ENCODE measurements around the gene PRR29.
"Not testable (repeated sequence)": the region's sequence is repeated elsewhere in the genome, so short reads cannot be mapped to it uniquely, and the experiment has no call there.

The PRR29 gene

GRCh38 chr17:63998721-63999679 lies 849 bp downstream of the PRR29 start:
- DNase-seq: no peak

DNA sequence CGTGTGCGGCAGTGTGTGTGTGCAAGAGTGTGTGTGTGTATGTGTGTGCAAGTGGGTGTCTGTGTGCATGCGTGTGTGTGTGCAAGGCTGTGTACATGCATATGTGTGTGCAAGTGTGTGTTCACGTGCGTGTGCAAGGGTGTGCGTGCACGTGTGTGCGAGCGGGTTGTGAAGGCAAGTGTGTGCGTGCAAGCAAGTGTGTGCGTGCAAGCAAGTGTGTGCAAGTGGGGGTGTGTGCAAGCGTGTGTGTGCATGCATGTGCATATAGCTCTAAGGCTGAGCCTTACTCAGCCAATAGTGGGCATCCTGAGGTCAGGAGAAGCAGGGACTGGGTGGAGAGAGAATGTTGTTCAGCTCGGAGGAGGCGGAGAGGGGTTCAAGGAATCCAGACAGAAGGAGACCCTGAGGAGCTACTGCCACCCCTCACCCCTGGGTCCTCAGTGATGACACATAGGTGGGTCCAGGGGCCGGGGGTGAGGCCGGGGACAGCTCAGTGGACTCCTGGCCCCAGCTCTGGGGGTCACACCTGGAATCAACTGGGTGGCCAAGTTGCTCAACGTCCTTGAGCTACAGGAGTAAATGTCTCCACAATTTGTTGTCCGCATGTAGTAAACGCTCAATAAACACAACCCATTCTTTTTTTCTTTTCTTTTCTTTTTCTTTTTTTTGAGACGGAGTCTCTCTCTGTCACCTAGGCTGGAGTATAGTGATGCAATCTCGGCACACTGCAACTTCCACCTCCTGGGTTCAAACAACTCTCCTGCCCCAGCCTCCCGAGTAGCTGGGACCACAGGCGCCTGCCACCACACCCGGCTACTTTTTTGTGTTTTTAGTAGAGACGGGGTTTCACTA lies 1.8 kb downstream of the PRR29 start:
- no peak for DNase-seq

- DNase-seq: no peak
Observed at GRCh38 chr17:64001091-64001579, 3.0 kb downstream of the PRR29 start.

DNA sequence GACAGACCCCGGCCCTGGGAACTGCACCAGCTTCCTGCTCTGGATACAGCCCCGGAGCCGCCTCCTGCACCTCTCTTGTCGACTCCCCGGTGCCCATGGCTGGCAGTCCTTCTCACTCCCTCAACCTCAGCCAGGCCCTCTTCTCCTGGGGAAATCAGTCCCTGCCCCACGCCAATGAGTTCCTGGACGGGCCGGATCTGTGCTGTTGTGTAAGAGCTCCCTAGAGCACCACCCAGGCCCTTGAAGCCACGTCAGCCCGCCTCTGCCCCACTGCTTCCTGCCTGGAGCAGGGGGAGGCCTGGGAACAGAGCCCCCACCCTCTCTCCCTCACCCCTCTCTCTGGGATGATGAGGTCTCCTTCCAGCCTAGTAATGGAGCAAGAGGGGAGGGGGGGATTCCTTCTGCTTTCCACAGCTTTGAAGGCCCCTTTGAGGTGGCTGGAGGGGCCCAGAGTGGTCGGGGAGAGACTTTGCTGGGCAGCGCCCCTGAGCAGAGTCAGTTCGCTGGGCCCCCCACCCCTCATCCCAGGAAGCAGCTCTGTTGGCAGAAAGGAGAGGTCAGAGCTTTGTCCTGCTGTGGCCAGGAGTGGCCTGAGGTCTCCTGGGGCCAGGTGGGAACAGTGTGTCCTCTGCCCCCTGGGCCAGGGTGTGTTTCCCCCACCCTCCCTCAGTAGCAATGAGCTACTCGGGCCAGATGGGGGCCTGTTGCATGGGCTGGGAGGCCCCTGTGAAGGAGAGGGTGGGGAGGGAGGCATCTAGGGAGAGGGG lies 3.8 kb downstream of the PRR29 start:
- no peak for DNase-seq

- DNase-seq: no peak
Observed at GRCh38 chr17:64002658-64003525, 4.7 kb downstream of the PRR29 start.

DNA sequence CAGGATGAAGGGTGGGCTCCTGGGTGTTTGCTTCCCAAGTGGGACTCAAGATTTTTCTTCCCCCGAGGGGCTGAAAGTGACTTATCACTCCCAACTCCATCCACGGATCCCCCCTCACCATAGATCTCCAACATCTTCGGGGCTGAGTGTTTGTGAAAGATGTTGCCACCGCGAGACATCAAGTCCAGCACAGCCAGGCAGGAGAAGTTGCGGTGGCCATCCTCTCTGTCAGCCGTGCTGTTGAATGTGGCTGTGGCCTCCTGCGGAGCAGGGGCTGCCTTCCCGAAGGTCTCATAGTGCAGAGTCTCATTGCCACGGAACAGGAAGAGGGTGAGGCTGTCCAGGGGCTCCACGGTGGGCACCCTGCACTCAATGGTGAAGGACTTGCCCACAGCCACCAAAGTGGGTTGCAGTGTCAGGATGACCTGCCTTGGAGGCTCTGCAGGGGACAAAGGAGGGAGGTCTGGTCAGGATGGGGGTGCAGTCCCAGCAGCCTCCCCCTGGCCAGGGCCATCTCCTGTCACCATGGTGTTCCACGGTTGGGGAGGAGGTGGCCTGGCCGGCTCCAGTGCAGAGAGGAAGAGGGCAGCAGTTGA lies 5.5 kb downstream of the PRR29 start:
- no peak for DNase-seq

DNA sequence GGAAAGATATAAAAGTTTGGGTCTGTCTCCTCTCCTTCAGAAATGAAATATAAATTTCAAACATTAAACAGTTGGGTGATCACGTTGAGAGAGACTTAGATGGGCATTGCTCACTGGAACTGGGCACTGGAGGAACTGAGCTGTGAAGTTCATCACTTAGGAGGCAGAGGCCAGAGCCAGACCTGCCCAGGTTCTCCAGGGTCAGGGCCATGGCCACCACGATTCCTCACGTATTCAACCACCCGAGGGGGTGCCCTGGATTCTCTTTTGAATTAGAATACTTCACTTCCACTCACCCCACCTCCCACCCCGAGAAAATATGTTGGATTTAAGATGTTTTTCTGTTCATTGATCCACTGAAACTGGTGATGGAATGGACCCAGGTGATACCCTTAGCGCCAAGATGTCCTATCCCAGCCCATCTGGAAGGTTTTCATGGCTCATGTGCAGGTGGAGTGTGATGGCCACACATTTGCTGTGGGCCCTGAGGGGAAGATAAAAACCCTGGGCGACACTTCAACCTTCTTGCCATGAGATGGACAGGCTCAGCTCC lies 6.1 kb downstream of the PRR29 start:
- DNase-seq: no peak

- no peak for DNase-seq
Observed at GRCh38 chr17:64004903-64005733, 7.0 kb downstream of the PRR29 start.

DNA sequence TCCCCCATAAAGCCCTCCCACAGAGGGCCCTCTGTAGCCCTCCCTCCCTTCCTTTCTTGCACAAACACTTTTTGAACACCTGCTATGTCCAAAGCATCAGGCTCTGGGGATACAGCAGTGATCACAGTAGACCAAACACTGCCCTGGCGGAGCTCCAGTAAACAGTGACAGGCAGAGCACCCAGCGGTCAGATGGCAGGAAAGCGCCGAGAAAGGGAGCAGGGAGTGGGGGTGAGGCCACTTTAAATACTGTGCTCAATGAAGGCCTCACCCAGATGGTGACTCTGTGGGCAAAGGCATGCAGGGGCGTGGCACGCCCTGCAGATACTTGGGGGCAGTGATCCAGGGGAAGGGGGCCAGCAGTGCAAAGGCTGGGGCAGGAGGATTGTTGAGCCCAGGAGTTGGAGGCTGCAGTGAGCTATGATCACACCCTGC lies 7.6 kb downstream of the PRR29 start:
- DNase-seq: no peak

DNA sequence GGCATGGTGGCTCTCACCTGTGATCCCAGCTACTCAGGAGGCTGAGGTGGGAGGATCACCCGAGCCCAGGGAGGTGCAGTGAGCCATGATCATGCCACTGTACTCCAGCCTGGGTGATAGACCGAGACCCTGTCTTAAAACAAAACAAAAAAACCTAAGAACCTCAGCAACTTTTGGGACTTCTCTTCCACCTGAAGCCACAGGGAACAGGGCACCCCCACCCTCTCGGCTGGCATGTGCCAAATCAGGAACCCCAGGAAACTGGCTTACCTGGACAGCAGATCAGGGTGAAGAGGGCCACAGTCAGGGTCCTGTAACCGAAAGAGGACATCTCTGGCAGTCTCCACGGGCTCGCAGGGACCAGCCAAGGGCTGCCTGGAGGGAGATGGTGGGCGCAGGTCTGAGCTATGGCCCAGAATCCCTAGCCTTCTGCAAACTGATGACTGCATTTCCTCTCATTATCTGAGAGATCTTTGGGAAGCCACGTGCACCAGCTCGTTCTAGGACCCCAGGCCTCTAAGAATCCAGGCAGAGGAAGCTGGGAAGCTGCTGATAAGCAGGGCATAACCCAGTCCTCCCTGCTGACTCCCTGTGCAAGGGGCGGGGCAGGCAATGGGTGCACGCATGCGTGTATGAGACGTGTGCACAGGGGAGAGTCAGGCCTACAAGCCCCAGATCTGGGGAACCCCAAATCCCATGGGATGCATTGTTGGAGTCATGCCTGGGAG lies 8.4 kb downstream of the PRR29 start:
- no peak for DNase-seq

- not testable (repeated sequence) for DNase-seq
Observed at GRCh38 chr17:64007089-64007837, 9.1 kb downstream of the PRR29 start.

DNA sequence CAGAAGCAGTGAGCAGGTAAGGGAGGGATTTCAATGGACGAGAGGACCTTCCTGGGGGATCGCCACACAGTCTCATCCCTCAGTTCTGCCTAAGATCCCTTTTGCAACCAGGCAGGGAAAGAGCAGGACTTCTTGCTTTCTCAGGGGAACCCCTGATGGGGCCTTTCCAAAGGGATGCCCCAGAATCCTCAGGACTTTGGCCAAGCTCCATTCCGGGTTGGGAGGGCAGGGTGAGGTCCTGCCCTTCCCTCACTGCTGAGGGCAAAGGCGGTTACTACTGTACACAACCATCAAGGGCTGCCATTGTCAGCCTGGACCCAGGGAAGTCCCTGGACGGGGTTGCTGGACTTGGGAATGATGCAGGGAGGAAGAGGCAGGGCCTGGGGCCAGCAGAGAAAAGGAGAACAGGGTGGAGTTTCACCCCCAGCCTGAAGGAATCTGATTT lies 9.7 kb downstream of the PRR29 start:
- DNase-seq: no peak

GRCh38 chr17:64008346-64008745 lies 10.2 kb downstream of the PRR29 start:
- DNase-seq: no peak

- no peak for DNase-seq
Observed at GRCh38 chr17:64008830-64009229, 10.7 kb downstream of the PRR29 start.

- no peak for DNase-seq
Observed at GRCh38 chr17:64009571-64010402, 11.6 kb downstream of the PRR29 start.

- DNase-seq: no peak
Observed at GRCh38 chr17:64015447-64015846, 17.3 kb downstream of the PRR29 start.

DNA sequence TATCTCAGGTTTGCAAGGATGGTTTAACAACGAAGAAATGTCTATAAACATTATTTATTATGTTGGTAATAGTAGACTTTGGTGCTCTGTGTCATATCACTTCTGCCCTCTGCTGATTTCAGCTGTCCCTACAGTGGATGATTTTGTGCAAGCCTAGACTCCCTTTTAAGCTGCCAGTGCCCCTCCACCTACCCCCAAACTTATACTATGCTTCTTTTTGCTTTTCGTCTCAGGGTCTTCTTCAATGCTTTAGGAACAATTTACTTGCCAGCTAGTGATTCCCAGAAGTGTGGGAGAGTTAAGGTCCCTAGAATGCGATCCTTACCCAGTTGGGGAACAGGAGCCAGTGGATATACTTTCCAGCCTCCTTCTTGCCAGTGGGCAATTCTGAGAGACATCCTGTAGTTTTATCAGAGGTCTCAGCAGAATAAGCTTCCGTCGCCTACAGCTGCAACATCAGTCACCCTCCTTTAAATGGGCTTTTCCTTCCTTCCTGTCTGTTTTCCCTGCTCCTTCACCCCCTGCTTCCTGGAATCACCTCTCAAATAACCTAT lies 18.2 kb downstream of the PRR29 start:
- DNase-seq: no peak
